Neural cell (in vitro differentiated cells): Measurements from ENCODE around the gene CLEC2D. TPM values are rescaled to one million over a fixed set of nuclear protein-coding genes. Genes with fewer than 3 reads are reported as not detected.

ENCODE experiments used
- H2AFZ ChIP-seq: fragments of 200-600, 300-800 bp; sonication (generic), shearing (Covaris generic); 2 replicates; pipeline ENCODE4 v1.6.0; 2014; ENCODE audit warnings: low read depth, mild to moderate bottlenecking, antibody characterized with exemption, low read length, moderate library complexity
- H3F3A ChIP-seq: fragments of 200-600 bp; shearing (Covaris generic); 2 replicates; pipeline ENCODE4 v1.6.1; 2016; ENCODE audit warnings: mild to moderate bottlenecking, moderate library complexity, mixed read lengths, antibody characterized with exemption, low read length; ENCODE audit not compliant: insufficient read depth, poor library complexity, severe bottlenecking
- H3K27ac ChIP-seq: fragments of 200-600, 300-800 bp; sonication (generic), shearing (Covaris generic); 2 replicates; pipeline ENCODE4 v1.5.1; 2014; ENCODE audit warnings: mild to moderate bottlenecking, low read length, moderate library complexity
- H3K27me3 ChIP-seq: fragments of 300-800, 200-600 bp; sonication (generic), shearing (Covaris generic); 2 replicates; pipeline ENCODE4 v1.6.0; 2014; ENCODE audit warnings: mild to moderate bottlenecking, low read depth, low read length, moderate library complexity; ENCODE audit not compliant: insufficient read depth
- H3K36me3 ChIP-seq: fragments of 300-800, 200-600 bp; sonication (generic), shearing (Covaris generic); 2 replicates; pipeline ENCODE4 v1.5.1; 2014; ENCODE audit warnings: mild to moderate bottlenecking, antibody characterized with exemption, low read length, moderate library complexity; ENCODE audit not compliant: insufficient read depth
- H3K4me2 ChIP-seq: fragments of 300-800, 200-600 bp; sonication (generic), shearing (Covaris generic); 2 replicates; pipeline ENCODE4 v1.6.0; 2014; ENCODE audit warnings: mild to moderate bottlenecking, low read length
- H3K4me3 ChIP-seq: fragments of 300-800, 200-600 bp; sonication (generic), shearing (Covaris generic); 2 replicates; pipeline ENCODE4 v1.5.1; 2014; ENCODE audit warnings: mild to moderate bottlenecking, low read length, moderate library complexity
- H3K79me2 ChIP-seq: fragments of 200-600 bp; shearing (Covaris generic); replicated peaks from 2 replicates; pipeline ENCODE4 v1.6.0; 2014; ENCODE audit warnings: mild to moderate bottlenecking, low read length, moderate library complexity; ENCODE audit not compliant: insufficient read depth
- H3K9ac ChIP-seq: fragments of 300-800, 200-600 bp; sonication (generic), shearing (Covaris generic); 2 replicates; pipeline ENCODE4 v1.6.1; 2016; ENCODE audit warnings: mild to moderate bottlenecking, low read length, mixed read lengths
- H3K9me2 ChIP-seq: fragments of 200-600 bp; shearing (Covaris generic); 2 replicates; pipeline ENCODE4 v1.6.1; 2016; ENCODE audit warnings: mild to moderate bottlenecking, low read length, mixed read lengths; ENCODE audit not compliant: insufficient read depth
- H3K9me3 ChIP-seq: fragments of 200-600, 300-800 bp; sonication (generic), shearing (Covaris generic); 2 replicates; pipeline ENCODE4 v1.6.1; 2016; ENCODE audit warnings: mild to moderate bottlenecking, mixed run types, low read length, moderate library complexity, mixed read lengths
- H4K20me1 ChIP-seq: fragments of 200-600 bp; shearing (Covaris generic); 2 replicates; pipeline ENCODE4 v1.6.1; 2016; ENCODE audit warnings: mild to moderate bottlenecking, mixed run types; ENCODE audit not compliant: insufficient read depth
- EP300 ChIP-seq: fragments of 450-650 bp; conservative IDR thresholded peaks from 2 replicates; pipeline ENCODE4 v1.6.1; 2014; ENCODE audit warnings: antibody characterized with exemption, mild to moderate bottlenecking, moderate library complexity; ENCODE audit not compliant: poor library complexity, severe bottlenecking
- EZH2 ChIP-seq: fragments of 200-600, 300-800 bp; shearing (Covaris generic), sonication (generic); IDR thresholded peaks from 2 replicates; pipeline ENCODE4 v1.6.1; 2014; ENCODE audit warnings: antibody characterized with exemption, low read length, borderline replicate concordance, mild to moderate bottlenecking; ENCODE audit not compliant: insufficient read depth, poor library complexity, severe bottlenecking
- MXI1 ChIP-seq: fragments of 450-650 bp; conservative IDR thresholded peaks from 2 replicates; pipeline ENCODE4 v1.6.1; 2014; ENCODE audit warnings: antibody characterized with exemption, mild to moderate bottlenecking; ENCODE audit not compliant: poor library complexity, severe bottlenecking
- POLR2AphosphoS5 ChIP-seq: IDR thresholded peaks from 2 replicates; pipeline ENCODE4 v1.6.1; 2012
- RAD21 ChIP-seq: fragments of 450-650 bp; conservative IDR thresholded peaks from 2 replicates; pipeline ENCODE4 v1.6.1; 2014; ENCODE audit warnings: antibody characterized with exemption, mild to moderate bottlenecking, moderate library complexity
- SMC3 ChIP-seq: fragments of 450-650 bp; conservative IDR thresholded peaks from 2 replicates; pipeline ENCODE4 v1.6.1; 2014; ENCODE audit warnings: antibody characterized with exemption, mild to moderate bottlenecking, moderate library complexity; ENCODE audit not compliant: poor library complexity
- TAF1 ChIP-seq: IDR thresholded peaks from 2 replicates; pipeline ENCODE4 v1.6.1; 2012; ENCODE audit warnings: low read depth
- polyA plus RNA-seq: library from polyadenylated mRNA; depleted of rRNA; stranded (reverse); fragments of >200 nt; gene quantifications from 2 replicates; pipeline ENCODE4 v1.2.3, GENCODE V29; 2014
- TF ChIP-seq, protein P1 (sequence below): IDR thresholded peaks from 2 replicates; pipeline ENCODE4 v1.6.1; 2012; ENCODE audit warnings: borderline replicate concordance
- TF ChIP-seq, protein P2 (sequence below): fragments of 450-650 bp; IDR thresholded peaks from 2 replicates; pipeline ENCODE4 v1.5.1; 2014; ENCODE audit warnings: antibody characterized with exemption, mild to moderate bottlenecking, moderate library complexity; ENCODE audit not compliant: poor library complexity, severe bottlenecking

The CLEC2D gene
- polyA plus RNA-seq, 1 donor from 2014 or later = 2.6 TPM

DNA sequence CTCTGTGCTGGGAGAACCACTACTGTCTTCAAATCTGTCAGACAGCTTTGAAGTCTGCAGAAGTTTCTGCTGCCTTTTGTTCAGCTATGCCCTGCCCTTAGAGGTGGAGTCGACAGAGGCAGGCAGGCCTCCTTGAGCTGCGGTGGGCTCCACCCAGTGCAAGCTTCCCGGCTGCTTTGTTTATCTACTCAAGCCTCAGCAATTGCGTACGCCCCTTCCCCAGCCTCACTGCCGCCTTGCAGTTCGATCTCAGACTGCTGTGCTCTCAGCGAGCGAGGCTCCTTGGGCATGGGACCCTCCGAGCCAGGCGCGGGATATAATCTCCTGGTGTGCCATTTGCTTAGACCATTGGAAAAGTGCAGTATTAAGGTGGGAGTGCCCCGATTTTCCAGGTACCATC lies 36.7 kb upstream of the CLEC2D start:
- H3K9me3 ChIP-seq = no peaks in the 10 kb centered on the region
- no peaks in the 10 kb centered on the region for H3K9me2 ChIP-seq
- no peaks in the 10 kb centered on the region for H3F3A ChIP-seq
- H2AFZ ChIP-seq = no peak overlapping the region
- H3K4me3 ChIP-seq = no peak overlapping the region
- no peaks in the 10 kb centered on the region for H4K20me1 ChIP-seq
- no peaks in the 10 kb centered on the region for H3K36me3 ChIP-seq
- no peaks in the 10 kb centered on the region for H3K79me2 ChIP-seq
- TF ChIP-seq POLR2AphosphoS5 (no peak), MXI1 (no peak), RAD21 (no peak), EP300 (no peak), TAF1 (no peak), EZH2 (no peak)
- TF ChIP-seq, protein P1, sequence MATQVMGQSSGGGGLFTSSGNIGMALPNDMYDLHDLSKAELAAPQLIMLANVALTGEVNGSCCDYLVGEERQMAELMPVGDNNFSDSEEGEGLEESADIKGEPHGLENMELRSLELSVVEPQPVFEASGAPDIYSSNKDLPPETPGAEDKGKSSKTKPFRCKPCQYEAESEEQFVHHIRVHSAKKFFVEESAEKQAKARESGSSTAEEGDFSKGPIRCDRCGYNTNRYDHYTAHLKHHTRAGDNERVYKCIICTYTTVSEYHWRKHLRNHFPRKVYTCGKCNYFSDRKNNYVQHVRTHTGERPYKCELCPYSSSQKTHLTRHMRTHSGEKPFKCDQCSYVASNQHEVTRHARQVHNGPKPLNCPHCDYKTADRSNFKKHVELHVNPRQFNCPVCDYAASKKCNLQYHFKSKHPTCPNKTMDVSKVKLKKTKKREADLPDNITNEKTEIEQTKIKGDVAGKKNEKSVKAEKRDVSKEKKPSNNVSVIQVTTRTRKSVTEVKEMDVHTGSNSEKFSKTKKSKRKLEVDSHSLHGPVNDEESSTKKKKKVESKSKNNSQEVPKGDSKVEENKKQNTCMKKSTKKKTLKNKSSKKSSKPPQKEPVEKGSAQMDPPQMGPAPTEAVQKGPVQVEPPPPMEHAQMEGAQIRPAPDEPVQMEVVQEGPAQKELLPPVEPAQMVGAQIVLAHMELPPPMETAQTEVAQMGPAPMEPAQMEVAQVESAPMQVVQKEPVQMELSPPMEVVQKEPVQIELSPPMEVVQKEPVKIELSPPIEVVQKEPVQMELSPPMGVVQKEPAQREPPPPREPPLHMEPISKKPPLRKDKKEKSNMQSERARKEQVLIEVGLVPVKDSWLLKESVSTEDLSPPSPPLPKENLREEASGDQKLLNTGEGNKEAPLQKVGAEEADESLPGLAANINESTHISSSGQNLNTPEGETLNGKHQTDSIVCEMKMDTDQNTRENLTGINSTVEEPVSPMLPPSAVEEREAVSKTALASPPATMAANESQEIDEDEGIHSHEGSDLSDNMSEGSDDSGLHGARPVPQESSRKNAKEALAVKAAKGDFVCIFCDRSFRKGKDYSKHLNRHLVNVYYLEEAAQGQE = no peak
- TF ChIP-seq, protein P2, sequence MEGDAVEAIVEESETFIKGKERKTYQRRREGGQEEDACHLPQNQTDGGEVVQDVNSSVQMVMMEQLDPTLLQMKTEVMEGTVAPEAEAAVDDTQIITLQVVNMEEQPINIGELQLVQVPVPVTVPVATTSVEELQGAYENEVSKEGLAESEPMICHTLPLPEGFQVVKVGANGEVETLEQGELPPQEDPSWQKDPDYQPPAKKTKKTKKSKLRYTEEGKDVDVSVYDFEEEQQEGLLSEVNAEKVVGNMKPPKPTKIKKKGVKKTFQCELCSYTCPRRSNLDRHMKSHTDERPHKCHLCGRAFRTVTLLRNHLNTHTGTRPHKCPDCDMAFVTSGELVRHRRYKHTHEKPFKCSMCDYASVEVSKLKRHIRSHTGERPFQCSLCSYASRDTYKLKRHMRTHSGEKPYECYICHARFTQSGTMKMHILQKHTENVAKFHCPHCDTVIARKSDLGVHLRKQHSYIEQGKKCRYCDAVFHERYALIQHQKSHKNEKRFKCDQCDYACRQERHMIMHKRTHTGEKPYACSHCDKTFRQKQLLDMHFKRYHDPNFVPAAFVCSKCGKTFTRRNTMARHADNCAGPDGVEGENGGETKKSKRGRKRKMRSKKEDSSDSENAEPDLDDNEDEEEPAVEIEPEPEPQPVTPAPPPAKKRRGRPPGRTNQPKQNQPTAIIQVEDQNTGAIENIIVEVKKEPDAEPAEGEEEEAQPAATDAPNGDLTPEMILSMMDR = no peak
- H3K27me3 ChIP-seq = no peaks in the 10 kb centered on the region
- H3K27ac ChIP-seq = no peak overlapping the region
- no peak overlapping the region for H3K4me2 ChIP-seq
- H3K9ac ChIP-seq = no peak overlapping the region

DNA sequence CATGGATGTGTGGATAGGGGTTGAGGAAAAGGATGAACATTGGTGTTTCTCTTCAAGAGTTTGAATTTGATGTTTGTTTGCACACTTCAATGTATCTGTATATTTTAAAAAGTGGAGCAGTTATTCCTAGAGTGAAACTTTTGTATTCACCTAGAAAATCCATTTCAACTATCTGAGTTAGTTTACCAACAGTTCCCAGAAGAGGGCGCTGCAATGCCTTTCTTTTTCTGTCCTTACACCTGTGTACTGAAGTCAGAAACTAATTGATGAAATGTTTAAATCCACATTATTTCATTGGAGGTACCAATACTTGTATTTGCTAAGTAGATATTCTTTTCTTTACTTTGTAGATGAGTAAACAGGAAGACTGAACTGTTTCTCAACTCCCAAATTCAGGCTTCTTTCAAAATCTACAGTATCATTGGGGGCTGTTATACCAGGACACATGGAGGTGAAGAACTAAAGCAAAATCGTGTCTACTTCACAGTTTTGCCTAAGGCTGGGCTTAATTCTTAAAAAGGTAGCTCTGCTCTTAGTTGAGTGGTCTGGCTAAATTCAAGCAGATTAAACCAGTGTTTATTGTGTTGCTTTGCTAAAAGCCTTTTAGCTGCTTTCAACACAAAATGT lies 35.2 kb upstream of the CLEC2D start:
- TF ChIP-seq, protein P2 = no peak
- TF ChIP-seq TAF1 (no peak), EP300 (no peak), RAD21 (no peak), SMC3 (no peak), MXI1 (no peak), POLR2AphosphoS5 (no peak), EZH2 (no peak)
- TF ChIP-seq, protein P1 = no peak

More for the DNA sequence above, 35.2 kb upstream of the CLEC2D start:
- Histone ChIP-seq H3K27me3 (no peaks in the 10 kb centered on the region), H3K79me2 (no peaks in the 10 kb centered on the region), H3K9ac (no peak overlapping the region), H4K20me1 (no peaks in the 10 kb centered on the region), H3K27ac (no peak overlapping the region), H3K36me3 (no peaks in the 10 kb centered on the region), H3K4me3 (no peak overlapping the region), H3K4me2 (no peak overlapping the region), H3K9me3 (no peaks in the 10 kb centered on the region), H2AFZ (no peak overlapping the region), H3F3A (no peaks in the 10 kb centered on the region), H3K9me2 (no peaks in the 10 kb centered on the region)
